ENCODE results near the gene MATCAP1.

DNA sequence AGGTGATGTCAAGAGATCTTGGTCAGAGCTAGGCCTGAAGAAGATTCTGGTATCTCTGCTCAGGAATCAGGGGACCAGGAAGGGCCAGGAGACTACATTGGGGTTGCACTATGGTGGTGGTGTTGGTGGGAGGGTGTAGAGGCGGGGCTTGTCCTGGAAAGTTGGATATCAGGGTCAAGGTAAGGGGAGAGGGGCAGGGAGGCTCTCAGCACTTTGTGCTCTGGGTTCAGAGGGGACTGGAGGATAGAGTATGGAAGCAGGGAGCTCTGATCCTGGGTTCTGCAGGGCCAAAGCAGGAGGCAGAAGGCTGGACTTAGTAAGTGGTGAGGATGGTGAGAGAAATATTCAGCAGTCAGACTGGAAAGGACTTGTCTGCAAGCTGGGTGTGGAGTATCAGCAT lies 10.4 kb downstream of the MATCAP1 start:
- TF ChIP-seq, protein P1, sequence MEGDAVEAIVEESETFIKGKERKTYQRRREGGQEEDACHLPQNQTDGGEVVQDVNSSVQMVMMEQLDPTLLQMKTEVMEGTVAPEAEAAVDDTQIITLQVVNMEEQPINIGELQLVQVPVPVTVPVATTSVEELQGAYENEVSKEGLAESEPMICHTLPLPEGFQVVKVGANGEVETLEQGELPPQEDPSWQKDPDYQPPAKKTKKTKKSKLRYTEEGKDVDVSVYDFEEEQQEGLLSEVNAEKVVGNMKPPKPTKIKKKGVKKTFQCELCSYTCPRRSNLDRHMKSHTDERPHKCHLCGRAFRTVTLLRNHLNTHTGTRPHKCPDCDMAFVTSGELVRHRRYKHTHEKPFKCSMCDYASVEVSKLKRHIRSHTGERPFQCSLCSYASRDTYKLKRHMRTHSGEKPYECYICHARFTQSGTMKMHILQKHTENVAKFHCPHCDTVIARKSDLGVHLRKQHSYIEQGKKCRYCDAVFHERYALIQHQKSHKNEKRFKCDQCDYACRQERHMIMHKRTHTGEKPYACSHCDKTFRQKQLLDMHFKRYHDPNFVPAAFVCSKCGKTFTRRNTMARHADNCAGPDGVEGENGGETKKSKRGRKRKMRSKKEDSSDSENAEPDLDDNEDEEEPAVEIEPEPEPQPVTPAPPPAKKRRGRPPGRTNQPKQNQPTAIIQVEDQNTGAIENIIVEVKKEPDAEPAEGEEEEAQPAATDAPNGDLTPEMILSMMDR (IDR thresholded peaks at IDR 0.05), result no peak
- TF ChIP-seq POLR2AphosphoS5 (IDR thresholded peaks at IDR 0.05) (no peak), POLR2A (IDR thresholded peaks at IDR 0.05) (no peak), EP300 (IDR thresholded peaks at IDR 0.05) (no peak)
